Measurements from ENCODE around the gene NHLRC2.

Gene NHLRC2

DNA sequence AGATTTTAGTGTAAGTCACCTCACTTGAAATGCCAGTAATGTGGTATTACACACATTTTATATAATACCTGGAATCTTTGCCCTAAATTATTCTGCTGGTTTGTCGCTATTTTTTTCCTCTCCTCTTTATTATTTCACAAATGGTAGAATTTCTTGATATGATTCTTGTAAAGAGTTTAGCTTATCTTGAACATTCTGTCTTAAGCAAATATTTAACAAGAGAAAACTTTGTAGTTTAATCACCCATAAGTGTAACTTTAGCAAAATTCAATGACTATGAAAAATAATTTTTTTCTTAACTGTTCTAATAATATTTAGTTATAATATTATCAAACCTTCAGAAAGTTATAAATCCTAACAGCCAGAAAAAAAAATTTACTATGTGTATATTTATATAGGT is 56.7 kb downstream of the NHLRC2 start:
- no peak for DNase-seq (ENCODE audit: low read depth)

DNA sequence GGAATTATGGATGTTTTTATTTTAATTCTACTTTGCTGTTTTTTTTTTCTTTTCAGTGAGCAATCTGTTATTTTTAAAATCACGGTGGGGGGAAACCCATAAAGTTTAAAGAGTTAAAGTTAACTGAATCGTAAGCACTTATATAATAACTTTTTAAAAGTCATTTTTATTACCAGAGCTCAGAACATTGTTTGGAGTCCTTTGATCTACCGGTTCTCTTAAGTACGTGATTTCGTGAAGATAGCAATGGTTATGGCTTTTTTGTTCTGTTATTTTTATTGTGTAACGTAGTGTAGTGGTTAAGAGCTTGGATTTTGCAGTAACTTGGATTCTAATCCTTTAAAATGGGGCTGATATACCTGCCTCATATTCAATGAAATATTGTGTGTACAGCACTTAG is 57.4 kb downstream of the NHLRC2 start:
- DNase-seq (ENCODE audit: low read depth): no peak

DNA sequence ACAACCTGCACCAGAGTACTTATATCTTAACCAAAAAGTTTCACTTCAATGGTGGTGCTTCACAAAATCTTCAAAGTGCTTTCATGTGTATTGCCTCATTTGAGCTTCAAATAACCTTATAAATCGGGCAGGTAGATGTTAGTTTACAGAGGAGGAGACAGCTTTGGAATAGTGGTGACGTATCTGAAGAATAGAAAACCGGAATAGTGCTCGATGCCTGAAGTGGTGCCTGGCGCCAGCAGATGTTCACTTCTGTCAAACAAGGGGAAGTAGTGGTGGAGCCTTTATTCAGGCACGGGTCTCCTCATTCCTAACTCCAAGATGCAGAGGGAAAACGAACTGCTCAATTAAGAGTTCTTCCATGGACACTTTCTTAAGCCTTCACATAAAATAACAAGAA is 58.1 kb downstream of the NHLRC2 start:
- no peak for DNase-seq (ENCODE audit: low read depth)

- DNase-seq (ENCODE audit: low read depth): no peak
Measured at GRCh38 chr10:113914956-113915355, 60.5 kb downstream of the NHLRC2 start.

DNA sequence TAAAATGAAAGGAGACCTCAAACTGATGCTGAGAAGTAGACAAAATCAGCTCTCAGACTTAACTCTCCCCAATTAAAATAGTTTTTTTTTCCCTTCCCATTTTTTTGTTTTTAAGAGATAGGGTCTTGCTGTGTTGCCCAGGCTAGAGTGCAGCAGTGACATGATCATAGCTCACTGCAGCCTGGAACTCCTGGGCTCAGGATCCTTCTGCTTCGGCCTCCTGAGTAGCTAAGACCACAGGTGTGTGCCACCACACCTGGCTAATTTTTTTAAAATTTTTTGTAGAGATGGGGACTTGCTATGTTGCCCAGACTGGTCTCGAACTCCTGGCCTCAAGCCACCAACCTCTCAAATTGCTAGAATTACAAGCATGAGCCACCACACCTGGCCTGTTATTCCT is 61.1 kb downstream of the NHLRC2 start:
- no peak for DNase-seq (ENCODE audit: low read depth)

- DNase-seq (ENCODE audit: low read depth): no peak
Measured at GRCh38 chr10:113916053-113916452, 61.6 kb downstream of the NHLRC2 start.

DNA sequence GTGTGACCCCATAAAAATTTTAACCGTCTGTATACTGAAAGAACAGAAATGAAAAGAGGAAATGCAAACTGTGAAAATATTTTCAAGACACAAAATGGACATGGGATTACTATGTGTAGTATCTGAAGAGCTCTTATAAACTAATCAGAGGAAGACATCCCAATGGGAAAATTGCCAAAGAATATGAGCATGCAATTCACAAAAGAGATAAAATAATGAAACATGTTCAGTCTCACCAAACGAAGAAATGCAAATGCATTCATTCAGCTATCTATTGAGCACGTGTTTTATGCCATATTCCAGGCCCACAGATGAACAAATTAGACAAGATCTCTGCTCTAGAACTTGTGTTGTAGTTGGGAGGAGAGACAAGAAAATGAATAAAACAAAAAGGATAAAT is 63.2 kb downstream of the NHLRC2 start:
- DNase-seq (ENCODE audit: low read depth): no peak

DNA sequence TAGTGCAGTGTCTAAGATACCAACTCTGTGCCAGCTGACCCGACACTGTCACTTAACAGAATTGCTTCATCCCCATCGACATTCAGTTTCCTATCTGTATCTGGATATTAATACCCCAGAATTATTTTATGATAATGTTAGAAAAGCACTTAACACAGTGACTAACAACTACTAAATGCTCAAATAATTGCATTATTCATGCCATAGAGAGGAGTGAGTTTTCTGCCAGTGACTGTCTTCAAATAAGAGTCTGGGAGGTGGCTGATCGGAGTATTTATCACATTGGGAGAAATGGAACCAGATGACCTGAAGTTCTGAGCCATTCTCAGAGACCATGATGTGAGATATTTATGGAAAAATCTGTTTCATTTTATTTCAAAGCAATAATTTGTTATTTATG is 65.7 kb downstream of the NHLRC2 start:
- DNase-seq (ENCODE audit: low read depth): no peak

DNA sequence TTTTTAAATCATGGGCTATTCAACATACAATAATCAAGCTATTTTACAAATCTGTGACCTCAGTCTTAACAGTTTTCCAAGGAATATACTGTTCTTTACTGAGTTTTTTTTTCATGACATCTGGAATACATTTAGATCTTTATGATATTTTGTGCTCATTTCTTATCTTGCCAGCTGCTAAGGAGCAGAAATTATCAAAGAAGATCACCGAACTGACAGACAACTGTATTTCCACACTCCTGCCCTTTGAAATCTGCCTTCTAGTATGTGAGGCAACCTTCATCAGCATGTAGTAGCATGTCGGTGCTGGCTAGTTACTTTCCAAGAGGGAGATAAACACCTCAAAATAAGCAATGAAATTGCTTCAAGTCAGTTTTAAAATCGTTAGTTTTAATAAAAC is 66.4 kb downstream of the NHLRC2 start:
- DNase-seq (ENCODE audit: low read depth): no peak

GRCh38 chr10:113921561-113922370 is 67.3 kb downstream of the NHLRC2 start:
- no peak for DNase-seq (ENCODE audit: low read depth)

- no peak for DNase-seq (ENCODE audit: low read depth)
Measured at GRCh38 chr10:113922787-113923570, 68.5 kb downstream of the NHLRC2 start.

GRCh38 chr10:113924186-113924585 is 69.7 kb downstream of the NHLRC2 start:
- no peak for DNase-seq (ENCODE audit: low read depth)

DNA sequence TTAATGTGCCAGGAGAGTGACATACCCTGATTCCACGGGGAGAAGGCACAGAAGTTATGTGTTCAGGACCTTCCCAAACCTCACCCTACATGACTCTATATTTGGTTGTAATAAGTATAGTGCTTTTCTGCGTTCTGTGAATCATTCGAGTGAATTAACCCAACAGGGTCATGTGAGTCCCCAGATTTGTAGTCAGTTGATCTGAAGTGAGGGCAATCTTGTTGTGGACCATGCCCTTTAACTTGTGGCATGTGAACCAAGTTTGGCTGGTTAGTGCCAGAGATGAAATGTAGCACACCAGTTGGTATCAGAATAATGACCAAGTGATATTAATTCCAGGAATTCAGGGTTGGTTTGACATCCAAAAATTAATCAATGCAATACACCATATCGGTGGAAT is 70.2 kb downstream of the NHLRC2 start:
- no peak for DNase-seq (ENCODE audit: low read depth)

DNA sequence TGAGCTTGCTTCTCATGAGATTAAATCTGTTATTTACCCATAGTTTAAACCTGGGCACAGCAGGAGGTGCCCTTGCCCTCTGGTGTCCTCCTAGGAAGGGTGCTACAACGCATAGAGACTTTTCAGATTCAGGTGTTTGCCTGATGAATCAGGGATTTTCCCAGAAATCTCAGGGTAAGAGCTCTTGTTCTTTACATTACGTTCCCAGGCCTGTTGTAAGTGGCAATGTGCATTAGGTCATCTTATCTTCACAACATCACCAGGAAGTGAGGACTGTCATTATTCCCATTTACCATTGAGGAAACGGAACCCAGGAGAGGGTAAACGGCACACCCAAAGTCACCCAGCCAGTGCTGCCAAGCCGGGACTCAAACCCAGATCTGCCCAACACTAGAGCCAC is 73.0 kb downstream of the NHLRC2 start:
- no peak for DNase-seq (ENCODE audit: low read depth)

GRCh38 chr10:113928830-113929229 is 74.4 kb downstream of the NHLRC2 start:
- no peak for DNase-seq (ENCODE audit: low read depth)

- DNase-seq (ENCODE audit: low read depth): no peak
Measured at GRCh38 chr10:113929522-113929921, 75.1 kb downstream of the NHLRC2 start.

DNA sequence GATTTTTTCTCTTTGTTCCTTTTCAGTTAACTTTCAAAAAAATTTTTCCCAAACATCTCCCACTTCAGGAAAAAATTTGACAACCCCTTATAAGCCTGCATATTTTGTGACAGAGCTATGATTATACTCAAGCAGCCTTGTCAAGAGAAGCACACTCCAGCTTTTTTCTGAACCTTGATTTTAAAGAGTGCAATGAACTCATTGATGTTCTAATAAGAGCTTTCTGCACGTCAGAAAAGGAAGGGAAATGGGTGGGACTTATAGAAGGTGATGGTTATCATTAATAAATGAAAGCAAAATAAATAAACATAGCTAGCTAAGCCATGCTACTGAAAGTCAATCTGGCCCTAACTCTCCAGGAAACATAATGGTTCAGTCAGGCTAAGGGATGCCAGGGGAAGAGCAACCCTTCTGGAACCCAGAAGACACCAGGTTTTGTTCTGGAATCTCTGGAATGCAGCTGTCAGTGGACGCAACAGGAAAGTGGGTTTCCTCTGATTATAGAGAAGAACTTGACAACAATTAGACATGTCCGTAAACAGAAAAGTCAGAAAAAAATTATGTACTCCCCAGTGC is 76.1 kb downstream of the NHLRC2 start:
- DNase-seq (ENCODE audit: low read depth): no peak

- DNase-seq (ENCODE audit: low read depth): no peak
Measured at GRCh38 chr10:113932854-113933253, 78.4 kb downstream of the NHLRC2 start.

DNA sequence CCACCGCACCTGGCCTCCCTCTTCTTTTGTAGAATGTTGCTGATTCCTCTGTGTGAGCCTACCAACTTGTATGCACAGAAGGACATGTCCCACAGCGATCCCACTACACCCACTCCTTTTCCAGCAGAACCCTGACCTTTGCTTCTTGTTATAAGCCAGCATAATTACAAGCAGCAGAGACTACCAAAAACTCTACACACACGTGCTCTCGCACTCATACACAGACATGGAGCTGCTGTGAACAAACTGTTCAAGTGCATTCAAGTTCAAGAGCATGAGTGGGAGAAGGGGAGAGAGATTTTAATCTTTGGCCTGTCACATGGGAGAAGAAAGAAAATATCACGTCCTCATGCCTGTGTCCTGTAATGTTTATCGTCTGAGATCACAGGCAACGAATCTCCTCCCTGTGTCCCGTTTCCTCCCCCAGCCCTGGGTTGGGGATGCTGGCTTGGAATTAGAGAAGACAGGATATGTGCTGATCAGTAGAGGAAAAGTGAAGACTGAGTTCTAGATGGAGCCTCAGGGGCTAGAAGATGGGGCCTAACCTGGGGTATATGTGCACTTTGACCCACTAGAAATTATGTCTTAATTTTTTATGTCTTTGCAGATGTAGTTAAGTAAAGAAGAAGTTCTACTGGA is 79.6 kb downstream of the NHLRC2 start:
- DNase-seq (ENCODE audit: low read depth): no peak

- no peak for DNase-seq (ENCODE audit: low read depth)
Measured at GRCh38 chr10:113937258-113937657, 82.8 kb downstream of the NHLRC2 start.

DNA sequence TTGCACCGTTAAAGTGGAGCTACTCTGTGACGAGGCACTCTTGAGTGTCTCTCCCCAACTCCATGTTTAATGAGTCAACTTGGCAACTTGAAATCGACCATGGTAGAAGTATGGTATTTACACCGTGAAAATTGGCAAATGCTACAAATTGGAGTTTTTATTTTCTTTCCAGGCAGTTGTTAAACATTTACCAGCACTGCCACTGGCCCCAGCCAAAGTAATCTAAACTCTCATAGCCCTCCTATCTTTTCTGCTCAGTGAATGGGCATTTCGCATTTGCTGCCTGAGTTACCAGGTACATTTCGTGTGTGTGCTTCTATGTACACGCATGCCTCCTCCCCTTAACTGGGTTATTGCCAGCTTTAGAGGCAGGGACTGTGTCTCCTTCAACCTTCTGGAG is 83.3 kb downstream of the NHLRC2 start:
- no peak for DNase-seq (ENCODE audit: low read depth)

DNA sequence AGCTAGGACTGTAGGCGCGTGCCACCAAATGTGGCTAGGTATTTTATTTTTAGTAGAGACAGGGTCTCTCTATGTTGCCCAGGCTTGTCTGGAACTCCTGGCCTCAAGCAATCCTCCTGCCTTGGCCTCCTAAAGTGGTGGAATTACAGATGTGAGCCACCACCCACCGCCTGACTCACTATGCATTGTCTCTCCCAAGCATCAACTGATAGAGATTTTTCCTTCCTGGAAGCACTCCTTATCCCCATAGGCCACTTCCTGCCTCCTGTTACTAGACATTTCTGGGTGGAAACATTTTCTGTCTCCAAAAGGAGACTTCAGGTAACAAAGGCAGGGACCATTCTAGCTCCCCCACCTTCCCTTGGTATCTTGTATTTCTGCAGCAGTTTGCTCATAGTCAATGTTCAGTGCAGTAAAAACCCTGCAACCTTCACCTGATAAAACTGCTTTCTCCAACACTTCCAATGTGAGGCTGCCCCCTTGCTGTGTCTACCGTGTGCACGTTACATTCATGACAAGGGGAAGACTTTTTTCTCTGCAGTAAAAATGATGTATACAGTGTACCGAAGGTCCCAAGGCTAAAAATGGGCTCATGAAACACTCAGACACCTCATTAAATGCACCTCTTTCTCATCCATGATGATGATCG is 84.9 kb downstream of the NHLRC2 start:
- no peak for DNase-seq (ENCODE audit: low read depth)
